Esophagus squamous epithelium (tissue), 4 donors: ENCODE results near the gene SLC25A43.

Source experiments
- POLR2A ChIP-seq, 4 donors: fragments of 450-650 bp; IDR thresholded peaks; one replicate each; pipeline ENCODE4 v1.6.1; 2017; ENCODE audit warnings: antibody characterized with exemption in 4 of 4, mild to moderate bottlenecking in 4 of 4, moderate library complexity in 3 of 4
- TF ChIP-seq, protein P1 (sequence below), 6 experiments: fragments of 450-650 bp in 4 of 6; fragments of 200-600 bp in 2 of 6; sonication (generic) in 2 of 6; IDR thresholded peaks; one replicate each; pipeline ENCODE4 v1.5.1; 2016 to 2019; ENCODE audit warnings: antibody characterized with exemption in 6 of 6, mild to moderate bottlenecking in 4 of 6, moderate library complexity in 4 of 6

DNA sequence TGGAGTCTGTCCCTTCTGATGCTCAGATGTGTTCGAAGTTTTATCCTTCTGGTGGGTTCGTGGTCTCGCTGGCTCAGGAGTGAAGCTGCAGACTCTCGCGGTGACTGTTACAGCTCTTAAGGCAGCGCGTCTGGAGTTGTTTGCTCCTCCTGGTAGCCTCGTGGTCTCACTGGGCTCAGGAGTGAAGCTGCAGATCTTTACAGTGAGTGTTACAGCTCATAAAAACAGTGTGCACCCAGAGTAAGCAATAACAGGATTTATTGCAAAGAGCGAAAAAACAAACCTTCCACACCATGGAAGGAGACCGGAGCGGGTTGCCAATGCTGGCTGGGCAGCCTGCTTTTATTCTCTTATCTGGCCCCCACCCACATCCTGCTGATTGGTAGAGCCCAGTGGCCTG, 87.6 kb downstream of the SLC25A43 start:
- TF ChIP-seq, protein P1, sequence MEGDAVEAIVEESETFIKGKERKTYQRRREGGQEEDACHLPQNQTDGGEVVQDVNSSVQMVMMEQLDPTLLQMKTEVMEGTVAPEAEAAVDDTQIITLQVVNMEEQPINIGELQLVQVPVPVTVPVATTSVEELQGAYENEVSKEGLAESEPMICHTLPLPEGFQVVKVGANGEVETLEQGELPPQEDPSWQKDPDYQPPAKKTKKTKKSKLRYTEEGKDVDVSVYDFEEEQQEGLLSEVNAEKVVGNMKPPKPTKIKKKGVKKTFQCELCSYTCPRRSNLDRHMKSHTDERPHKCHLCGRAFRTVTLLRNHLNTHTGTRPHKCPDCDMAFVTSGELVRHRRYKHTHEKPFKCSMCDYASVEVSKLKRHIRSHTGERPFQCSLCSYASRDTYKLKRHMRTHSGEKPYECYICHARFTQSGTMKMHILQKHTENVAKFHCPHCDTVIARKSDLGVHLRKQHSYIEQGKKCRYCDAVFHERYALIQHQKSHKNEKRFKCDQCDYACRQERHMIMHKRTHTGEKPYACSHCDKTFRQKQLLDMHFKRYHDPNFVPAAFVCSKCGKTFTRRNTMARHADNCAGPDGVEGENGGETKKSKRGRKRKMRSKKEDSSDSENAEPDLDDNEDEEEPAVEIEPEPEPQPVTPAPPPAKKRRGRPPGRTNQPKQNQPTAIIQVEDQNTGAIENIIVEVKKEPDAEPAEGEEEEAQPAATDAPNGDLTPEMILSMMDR (IDR thresholded peaks at IDR 0.05), result no peak
- TF ChIP-seq POLR2A (IDR thresholded peaks at IDR 0.05), result no peak
